Endodermal cell (in vitro differentiated cells): Measurements from ENCODE around the gene RCSD1. TPM values are rescaled to one million over a fixed set of nuclear protein-coding genes. Genes with fewer than 3 reads are reported as not detected.

Experiments used
- DNase-seq: peaks from one replicate; pipeline ENCODE4 v3.0.0-alpha.2; 2017
- H3K27ac ChIP-seq: 2 replicates; pipeline ENCODE4 v1.5.1; 2013; ENCODE audit warnings: mild to moderate bottlenecking, low read depth, low read length, moderate library complexity
- H3K27me3 ChIP-seq: 2 replicates; pipeline ENCODE4 v1.6.1; 2013; ENCODE audit warnings: mild to moderate bottlenecking, low read length, moderate library complexity; ENCODE audit not compliant: insufficient read depth, control insufficient read depth, poor library complexity, severe bottlenecking
- H3K36me3 ChIP-seq: 2 replicates; pipeline ENCODE4 v1.7.0; 2013; ENCODE audit warnings: mild to moderate bottlenecking, low read length, moderate library complexity; ENCODE audit not compliant: control insufficient read depth, insufficient read depth
- H3K4me1 ChIP-seq: one replicate; pipeline ENCODE4 v1.7.0; 2013; ENCODE audit warnings: low read length; ENCODE audit not compliant: control insufficient read depth, insufficient read depth
- H3K4me3 ChIP-seq: 2 replicates; pipeline ENCODE4 v1.5.1; 2013; ENCODE audit warnings: mild to moderate bottlenecking, low read length, moderate library complexity
- H3K9ac ChIP-seq: 2 replicates; pipeline ENCODE4 v1.6.1; 2013; ENCODE audit warnings: mild to moderate bottlenecking, low read length, moderate library complexity; ENCODE audit not compliant: poor library complexity, severe bottlenecking; ENCODE audit errors: extremely low read depth
- H3K9me3 ChIP-seq: 2 replicates; pipeline ENCODE4 v1.6.1; 2013; ENCODE audit warnings: mild to moderate bottlenecking, low read length, moderate library complexity; ENCODE audit not compliant: control insufficient read depth
- H3K27ac Mint-ChIP-seq: 2 replicates; pipeline ENCODE4 v1.8.0; 2020; ENCODE audit warnings: mixed read lengths
- H3K27me3 Mint-ChIP-seq: 2 replicates; pipeline ENCODE4 v1.8.0; 2021; ENCODE audit warnings: mild to moderate bottlenecking, mixed read lengths; ENCODE audit not compliant: insufficient read depth
- H3K36me3 Mint-ChIP-seq: 2 replicates; pipeline ENCODE4 v1.8.0; 2020; ENCODE audit warnings: low read depth, mixed read lengths
- H3K4me1 Mint-ChIP-seq: 2 replicates; pipeline ENCODE4 v1.8.0; 2020; ENCODE audit warnings: mixed read lengths
- H3K4me3 Mint-ChIP-seq: 2 replicates; pipeline ENCODE4 v1.8.0; 2020; ENCODE audit warnings: mild to moderate bottlenecking, moderate library complexity, mixed read lengths
- H3K9me3 Mint-ChIP-seq: 2 replicates; pipeline ENCODE4 v1.8.0; 2020; ENCODE audit warnings: mild to moderate bottlenecking, mixed read lengths
- WGBS, 2 experiments: methylation state at CpG; one replicate each; pipeline versions ENCODE4 v1.1.5 to v1.1.7; 2013; ENCODE audit warnings: missing lambda C conversion rate in 2 of 2, mixed read lengths in 1 of 2; ENCODE audit not compliant: insufficient coverage in 1 of 2, insufficient read length in 1 of 2; 5-methylcytosine and 5-hydroxymethylcytosine counted together
- total RNA-seq, 2 donors: library from RNA; stranded (reverse); fragmentation: NEBNext Ultra II Directional in 1 of 2; extraction: Animal tissue kit (Norgen Biotek cat#: 25700) in 1 of 2; gene quantifications; 2 replicates in 1 of 2; 3 replicates in 1 of 2; pipeline ENCODE4 v1.2.1, GENCODE V29; 2021
- TF ChIP-seq, protein P1 (sequence below): fragments of 200-600 bp; sonication (generic); conservative IDR thresholded peaks from 2 replicates; pipeline ENCODE4 v1.5.0; 2021; ENCODE audit warnings: antibody characterized with exemption, mild to moderate bottlenecking

Gene RCSD1
- total RNA-seq, 2 donors from 2014 or later = 0.11 to 0.29 TPM

- Mint-ChIP-seq H3K27me3 (no peaks in the 10 kb centered on the region), H3K4me1 (peaks cover 9% of the 10 kb centered on the region), H3K9me3 (no peaks in the 10 kb centered on the region), H3K27ac (no peak overlapping the region), H3K4me3 (no peak overlapping the region), H3K36me3 (no peaks in the 10 kb centered on the region)
- H3K4me3 ChIP-seq = no peak overlapping the region
- H3K27ac ChIP-seq = no peak overlapping the region
- DNase-seq = no peak
- no peaks in the 10 kb centered on the region for H3K27me3 ChIP-seq
- no peak overlapping the region for H3K9ac ChIP-seq
- TF ChIP-seq, protein P1, sequence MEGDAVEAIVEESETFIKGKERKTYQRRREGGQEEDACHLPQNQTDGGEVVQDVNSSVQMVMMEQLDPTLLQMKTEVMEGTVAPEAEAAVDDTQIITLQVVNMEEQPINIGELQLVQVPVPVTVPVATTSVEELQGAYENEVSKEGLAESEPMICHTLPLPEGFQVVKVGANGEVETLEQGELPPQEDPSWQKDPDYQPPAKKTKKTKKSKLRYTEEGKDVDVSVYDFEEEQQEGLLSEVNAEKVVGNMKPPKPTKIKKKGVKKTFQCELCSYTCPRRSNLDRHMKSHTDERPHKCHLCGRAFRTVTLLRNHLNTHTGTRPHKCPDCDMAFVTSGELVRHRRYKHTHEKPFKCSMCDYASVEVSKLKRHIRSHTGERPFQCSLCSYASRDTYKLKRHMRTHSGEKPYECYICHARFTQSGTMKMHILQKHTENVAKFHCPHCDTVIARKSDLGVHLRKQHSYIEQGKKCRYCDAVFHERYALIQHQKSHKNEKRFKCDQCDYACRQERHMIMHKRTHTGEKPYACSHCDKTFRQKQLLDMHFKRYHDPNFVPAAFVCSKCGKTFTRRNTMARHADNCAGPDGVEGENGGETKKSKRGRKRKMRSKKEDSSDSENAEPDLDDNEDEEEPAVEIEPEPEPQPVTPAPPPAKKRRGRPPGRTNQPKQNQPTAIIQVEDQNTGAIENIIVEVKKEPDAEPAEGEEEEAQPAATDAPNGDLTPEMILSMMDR = no peak
- no peaks in the 10 kb centered on the region for H3K36me3 ChIP-seq
- peaks cover 5% of the 10 kb centered on the region for H3K4me1 ChIP-seq
- H3K9me3 ChIP-seq = no peaks in the 10 kb centered on the region
- 70 to 81% methylated on average over 2 to 3 of the region's 3 CpGs for WGBS, 2 experiments
These were observed 29.4 kb downstream of the RCSD1 start for GRCh38 chr1:167659450-167659849.

- TF ChIP-seq, protein P1 = no peak
- H3K9me3 ChIP-seq = no peaks in the 10 kb centered on the region
- Mint-ChIP-seq H3K9me3 (no peaks in the 10 kb centered on the region), H3K27me3 (no peaks in the 10 kb centered on the region), H3K27ac (no peak overlapping the region), H3K4me3 (no peak overlapping the region), H3K4me1 (peaks cover 9% of the 10 kb centered on the region), H3K36me3 (no peaks in the 10 kb centered on the region)
- WGBS, 2 experiments = 90 to 98% methylated on average over 5 to 6 of the region's 6 CpGs
- no peak for DNase-seq
- H3K9ac ChIP-seq = no peak overlapping the region
- no peaks in the 10 kb centered on the region for H3K27me3 ChIP-seq
- H3K27ac ChIP-seq = no peak overlapping the region
- no peaks in the 10 kb centered on the region for H3K36me3 ChIP-seq
- peaks cover 5% of the 10 kb centered on the region for H3K4me1 ChIP-seq
- no peak overlapping the region for H3K4me3 ChIP-seq
These were observed 29.8 kb downstream of the RCSD1 start for GRCh38 chr1:167659881-167660280.

DNA sequence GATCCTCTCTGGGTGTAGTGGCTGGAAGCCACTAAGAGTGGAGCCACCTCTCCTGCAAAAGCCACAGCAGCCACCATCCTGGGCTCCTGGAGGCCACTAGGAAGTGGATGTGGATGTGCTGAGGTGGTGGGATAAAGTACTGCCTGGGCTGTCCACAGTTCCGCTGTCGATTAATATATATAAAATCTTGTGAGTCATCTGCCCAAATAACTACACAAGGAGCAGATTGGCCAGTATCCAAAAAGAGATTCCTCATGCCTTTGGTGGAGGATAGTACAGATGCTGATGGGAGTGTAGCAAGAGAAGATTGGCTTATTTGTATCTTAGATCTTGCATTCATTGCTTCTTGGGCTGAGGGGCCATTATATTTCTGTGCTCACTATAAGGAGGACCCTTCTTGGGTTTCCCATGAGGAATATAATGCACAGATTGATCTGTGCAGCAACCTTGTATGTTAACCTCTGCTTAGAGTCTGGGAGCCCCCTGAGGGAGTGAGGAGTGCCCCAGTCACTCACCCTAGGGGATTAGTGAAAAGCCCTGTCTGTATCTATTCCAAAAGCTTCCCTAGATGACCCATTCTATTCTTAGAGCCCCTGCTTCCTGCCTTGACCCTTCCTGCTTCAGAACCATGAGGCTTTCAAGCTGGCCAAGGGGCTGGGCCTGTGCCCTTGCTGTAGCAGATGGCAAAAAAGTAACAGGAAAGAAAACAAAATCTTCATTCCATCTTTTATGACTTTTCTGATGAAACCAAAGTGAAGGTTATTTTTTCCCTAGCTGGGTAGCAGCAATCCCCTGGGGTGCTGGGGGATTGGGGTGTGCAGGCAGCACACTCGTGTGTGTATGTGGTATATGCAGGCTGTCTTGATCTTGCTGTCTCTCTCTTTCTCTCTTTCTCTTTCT, 31.7 kb downstream of the RCSD1 start:
- no peaks in the 10 kb centered on the region for H3K9me3 Mint-ChIP-seq
- Histone ChIP-seq H3K36me3 (no peaks in the 10 kb centered on the region), H3K4me3 (no peak overlapping the region), H3K27me3 (no peaks in the 10 kb centered on the region), H3K9me3 (no peaks in the 10 kb centered on the region), H3K9ac (no peak overlapping the region), H3K4me1 (no peaks in the 10 kb centered on the region), H3K27ac (no peak overlapping the region)
- H3K27me3 Mint-ChIP-seq = no peaks in the 10 kb centered on the region
- TF ChIP-seq, protein P1 = no peak
- no peak overlapping the region for H3K27ac Mint-ChIP-seq
- H3K36me3 Mint-ChIP-seq = no peaks in the 10 kb centered on the region
- H3K4me1 Mint-ChIP-seq = no peaks in the 10 kb centered on the region
- DNase-seq = no peak
- 90 to 100% methylated on average over 2 to 3 of the region's 3 CpGs for WGBS, 2 experiments
- no peak overlapping the region for H3K4me3 Mint-ChIP-seq
